GM12878 (cell line): Measurements from ENCODE around the gene PCDHGA7. TPM values are rescaled to one million over a fixed set of nuclear protein-coding genes. Genes with fewer than 3 reads are reported as not detected.

Experiments
- CBX3 ChIP-seq: fragments of 200-600 bp; sonication (generic); IDR thresholded peaks from 2 replicates; pipeline ENCODE4 v1.6.1; 2016; ENCODE audit warnings: low read depth, borderline replicate concordance
- CHD4 ChIP-seq: fragments of 200-600 bp; sonication (generic); IDR thresholded peaks from 2 replicates; pipeline ENCODE4 v1.6.1; 2016; ENCODE audit warnings: mild to moderate bottlenecking
- DPF2 ChIP-seq: fragments of 450-650 bp; IDR thresholded peaks from 2 replicates; pipeline ENCODE4 v1.6.1; 2017; ENCODE audit warnings: mild to moderate bottlenecking
- E4F1 ChIP-seq: fragments of 450-650 bp; IDR thresholded peaks from 2 replicates; pipeline ENCODE4 v1.6.1; 2018; ENCODE audit warnings: borderline replicate concordance, mild to moderate bottlenecking; ENCODE audit not compliant: partially characterized antibody
- EP300 ChIP-seq, 2 experiments: fragments of 150-350 bp in 1 of 2; IDR thresholded peaks; 2 replicates each; pipeline ENCODE4 v1.6.1; 2011 to 2012; ENCODE audit warnings: low read depth in 2 of 2, low read length in 2 of 2, borderline replicate concordance in 1 of 2, improper control_type of control experiment in 1 of 2, inconsistent platforms in 1 of 2; ENCODE audit not compliant: control insufficient read depth in 1 of 2
- EZH2 ChIP-seq: IDR thresholded peaks from 2 replicates; pipeline ENCODE4 v1.6.1; 2012; ENCODE audit warnings: low read depth, mild to moderate bottlenecking, control low read depth, inconsistent platforms, low read length, borderline replicate concordance; ENCODE audit not compliant: control insufficient read depth
- HDGF ChIP-seq: fragments of 450-650 bp; IDR thresholded peaks from 2 replicates; pipeline ENCODE4 v1.6.1; 2016; ENCODE audit warnings: antibody characterized with exemption
- IRF4 ChIP-seq: IDR thresholded peaks from 2 replicates; pipeline ENCODE4 v1.6.1; 2011; ENCODE audit warnings: low read depth, low read length
- KAT2A ChIP-seq: conservative IDR thresholded peaks from 2 replicates; pipeline ENCODE4 v1.6.1; 2011; ENCODE audit warnings: low read depth, low read length; ENCODE audit not compliant: control insufficient read depth
- MAX ChIP-seq: IDR thresholded peaks from 2 replicates; pipeline ENCODE4 v1.6.1; 2012; ENCODE audit warnings: low read depth, low read length, improper control_type of control experiment
- MEF2B ChIP-seq: fragments of 450-650 bp; IDR thresholded peaks from 2 replicates; pipeline ENCODE4 v1.6.1; 2018; ENCODE audit warnings: mild to moderate bottlenecking, moderate library complexity; ENCODE audit not compliant: partially characterized antibody, poor library complexity, severe bottlenecking
- MXI1 ChIP-seq: fragments of 150-350 bp; IDR thresholded peaks from 2 replicates; pipeline ENCODE4 v1.6.1; 2011; ENCODE audit warnings: low read depth, mild to moderate bottlenecking, inconsistent platforms, low read length, improper control_type of control experiment
- NFIC ChIP-seq: IDR thresholded peaks from 2 replicates; pipeline ENCODE4 v1.6.1; 2012; ENCODE audit warnings: low read depth, mild to moderate bottlenecking, inconsistent platforms, low read length, moderate library complexity
- PML ChIP-seq: IDR thresholded peaks from 2 replicates; pipeline ENCODE4 v1.6.1; 2012; ENCODE audit warnings: low read length, inconsistent platforms
- RUNX3 ChIP-seq: IDR thresholded peaks from 2 replicates; pipeline ENCODE4 v1.6.1; 2012; ENCODE audit warnings: low read length, inconsistent platforms
- SRF ChIP-seq, 2 experiments: IDR thresholded peaks; 2 replicates each; pipeline ENCODE4 v1.6.1; 2011; ENCODE audit warnings: low read depth in 2 of 2, low read length in 2 of 2, mild to moderate bottlenecking in 1 of 2, moderate library complexity in 1 of 2
- ZNF592 ChIP-seq: fragments of 450-650 bp; IDR thresholded peaks from 2 replicates; pipeline ENCODE4 v1.6.1; 2017; ENCODE audit warnings: mild to moderate bottlenecking, moderate library complexity
- ZNF687 ChIP-seq: fragments of 450-650 bp; IDR thresholded peaks from 2 replicates; pipeline ENCODE4 v1.6.1; 2017; ENCODE audit warnings: mild to moderate bottlenecking, moderate library complexity
- polyA plus RNA-seq, 11 experiments: library from polyadenylated mRNA; depleted of rRNA in 4 of 11; unstranded in 6 of 11; stranded (reverse) in 5 of 11; fragments of >200 nt; fragmentation: Nextera tagmentation in 4 of 11; fragmentation: Illumina TruSeq in 1 of 11; extraction: Ambion mirVana in 4 of 11; extraction: Trizol in 1 of 11; gene quantifications; 1 replicate in 1 of 11; 2 replicates in 10 of 11; pipeline versions ENCODE4 v1.2.1 to v1.2.3, GENCODE V29; 2011 to 2016; ENCODE audit warnings: inconsistent platforms in 2 of 11, missing spikeins in 2 of 11, low read depth in 1 of 11
- total RNA-seq, 4 experiments: library from RNA; depleted of rRNA in 3 of 4; stranded (reverse); fragments of >200 nt in 3 of 4; fragmentation: Illumina TruSeq in 1 of 4; extraction: Trizol in 1 of 4; gene quantifications; 2 replicates each; pipeline versions ENCODE4 v1.2.1 to v1.2.3, GENCODE V29; 2013 to 2021

The PCDHGA7 gene
- total and polyA plus RNA-seq, 10 of the 15 experiments (the other 5 are each of a cell fraction or from before 2014, with no cell fraction given): 0.01 to 0.18 (median 0.08) TPM; not detected in 3

- TF ChIP-seq ZNF592 (0 out of 2 replicates have a peak, but pooled peaks have one; percentile 48), HDGF (no peak), EZH2 (no peak), RUNX3 (0 out of 2 replicates have a peak, but pooled peaks have one; percentile 13), SRF (IDR thresholded peaks at IDR 0.05; ENCODE audit: low read depth in 2 of 2, low read length in 2 of 2) (no peak), EP300 (IDR thresholded peaks at IDR 0.05; ENCODE audit: borderline replicate concordance in 1 of 2, control insufficient read depth in 1 of 2, low read depth in 2 of 2, low read length in 2 of 2) (no peak), PML (no peak), MEF2B (no peak), MXI1 (no peak), KAT2A (no peak), CHD4 (no peak), ZNF687 (no peak), MAX (no peak), CBX3 (no peak), NFIC (no peak), DPF2 (no peak), E4F1 (no peak), IRF4 (no peak)
These were observed 30.5 kb downstream of the PCDHGA7 start, which contains the start of gene PCDHGA10 (continued) for GRCh38 chr5:141412854-141413539.
